ENCODE results near the gene FGD3.
A peak's percentile ranks its signal among the peaks of the same experiment; 100 is the strongest.

Gene FGD3

GRCh38 chr9:93032545-93032944 lies 85.2 kb downstream of the FGD3 start:
- DNase-seq: peak in 1 of 2 donors; percentile 50

- no peak for DNase-seq
Measured at GRCh38 chr9:93033531-93033930, 86.2 kb downstream of the FGD3 start.

GRCh38 chr9:93035106-93035660 lies 87.9 kb downstream of the FGD3 start:
- no peak for DNase-seq

GRCh38 chr9:93035821-93036351 lies 88.6 kb downstream of the FGD3 start:
- DNase-seq: no peak

GRCh38 chr9:93036887-93037475 lies 89.7 kb downstream of the FGD3 start:
- DNase-seq: no peak

- peak; percentile 73 to 76 for DNase-seq
Measured at GRCh38 chr9:93037476-93037971, 90.2 kb downstream of the FGD3 start.

- no peak for DNase-seq
Measured at GRCh38 chr9:93038918-93039317, 91.6 kb downstream of the FGD3 start.

- no peak for DNase-seq
Measured at GRCh38 chr9:93039456-93039855, 92.1 kb downstream of the FGD3 start.

- no peak for DNase-seq
Measured at GRCh38 chr9:93039976-93040375, 92.7 kb downstream of the FGD3 start.

GRCh38 chr9:93040409-93040808 lies 93.1 kb downstream of the FGD3 start:
- DNase-seq: no peak

GRCh38 chr9:93041108-93041802 lies 93.9 kb downstream of the FGD3 start:
- DNase-seq: peak; percentile 21 to 22

- DNase-seq: peak in 1 of 2 donors; percentile 7
Measured at GRCh38 chr9:93043122-93043521, 95.8 kb downstream of the FGD3 start.

- peak; percentile 51 to 90 for DNase-seq
Measured at GRCh38 chr9:93045521-93045920, 98.2 kb downstream of the FGD3 start.

- peak; percentile 20 to 45 for DNase-seq
Measured at GRCh38 chr9:93048566-93049448, 101.5 kb downstream of the FGD3 start.

- DNase-seq: no peak
Measured at GRCh38 chr9:93049491-93049890, 102.2 kb downstream of the FGD3 start.

- no peak for DNase-seq
Measured at GRCh38 chr9:93050231-93050630, 102.9 kb downstream of the FGD3 start.

- DNase-seq: no peak
Measured at GRCh38 chr9:93051680-93052089, 104.4 kb downstream of the FGD3 start.

GRCh38 chr9:93052791-93053540 lies 105.6 kb downstream of the FGD3 start:
- no peak for DNase-seq

GRCh38 chr9:93053781-93054331 lies 106.5 kb downstream of the FGD3 start:
- no peak for DNase-seq

- DNase-seq: peak; percentile 69 to 79
Measured at GRCh38 chr9:93054758-93055704, 107.7 kb downstream of the FGD3 start.
